GM21381 (cell line): ENCODE data around the gene GNG7.
"Not testable (repeated sequence)": the region's sequence is repeated elsewhere in the genome, so short reads cannot be mapped to it uniquely, and the experiment has no call there.

Experiments used
- ATAC-seq: cut with Tn5 transposase; IDR thresholded peaks from one replicate; pipeline ENCODE4 v1.9.1; 2021; ENCODE audit warnings: mild to moderate bottlenecking, moderate library complexity; ENCODE audit not compliant: unreplicated experiment

The GNG7 gene

DNA sequence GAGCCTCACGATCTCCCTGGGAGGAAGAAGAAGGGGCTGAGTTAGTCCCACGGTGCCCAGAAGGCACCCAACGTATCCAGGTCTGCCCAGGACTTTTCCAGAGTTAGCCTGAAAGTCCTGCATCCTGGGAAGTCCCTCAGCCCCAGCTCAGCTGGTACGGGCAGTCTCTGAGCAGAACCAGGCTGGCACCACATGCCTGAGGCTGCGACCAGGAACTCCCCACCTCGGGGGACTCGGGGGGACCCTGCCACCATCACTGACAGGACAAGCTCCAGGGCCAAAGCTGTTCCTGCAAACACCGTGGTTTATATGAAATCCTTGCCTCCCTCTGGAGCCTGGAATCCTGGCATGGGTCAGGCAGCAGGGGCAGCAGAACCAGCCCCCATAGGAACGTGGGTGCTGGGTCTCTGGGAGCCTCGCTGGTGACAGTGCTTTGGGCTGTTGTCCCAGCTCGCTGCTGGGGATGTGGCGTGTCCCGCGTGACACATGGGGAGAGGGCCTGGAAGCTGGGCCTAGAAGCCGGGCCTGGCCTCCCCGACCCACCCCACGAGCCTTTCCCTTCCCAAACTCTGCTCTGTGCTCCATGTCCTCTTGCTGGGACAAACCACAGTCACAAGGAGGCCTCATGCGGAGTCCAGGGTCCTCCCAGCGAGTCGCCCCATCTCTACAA lies 55.5 kb downstream of the GNG7 start:
- no peak for ATAC-seq

DNA sequence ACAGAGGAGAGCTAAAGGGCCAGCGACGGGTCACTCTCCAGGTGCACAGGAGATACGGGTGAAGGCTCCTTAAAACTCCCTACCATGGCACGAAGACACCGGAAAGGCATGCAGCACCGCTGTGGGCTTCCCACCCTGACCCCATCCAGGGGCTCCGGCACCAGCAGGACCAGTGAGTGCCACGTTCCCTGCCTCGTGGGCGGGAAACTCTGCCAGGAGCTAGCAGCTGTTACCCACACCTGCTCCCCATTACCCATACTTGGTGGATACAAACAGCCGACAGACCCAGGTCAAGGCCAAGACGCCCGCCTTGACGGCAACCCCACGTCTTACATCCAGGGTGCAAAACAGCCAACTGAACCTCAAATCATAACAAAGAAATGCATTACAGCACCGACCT lies 56.7 kb downstream of the GNG7 start:
- ATAC-seq = no peak

DNA sequence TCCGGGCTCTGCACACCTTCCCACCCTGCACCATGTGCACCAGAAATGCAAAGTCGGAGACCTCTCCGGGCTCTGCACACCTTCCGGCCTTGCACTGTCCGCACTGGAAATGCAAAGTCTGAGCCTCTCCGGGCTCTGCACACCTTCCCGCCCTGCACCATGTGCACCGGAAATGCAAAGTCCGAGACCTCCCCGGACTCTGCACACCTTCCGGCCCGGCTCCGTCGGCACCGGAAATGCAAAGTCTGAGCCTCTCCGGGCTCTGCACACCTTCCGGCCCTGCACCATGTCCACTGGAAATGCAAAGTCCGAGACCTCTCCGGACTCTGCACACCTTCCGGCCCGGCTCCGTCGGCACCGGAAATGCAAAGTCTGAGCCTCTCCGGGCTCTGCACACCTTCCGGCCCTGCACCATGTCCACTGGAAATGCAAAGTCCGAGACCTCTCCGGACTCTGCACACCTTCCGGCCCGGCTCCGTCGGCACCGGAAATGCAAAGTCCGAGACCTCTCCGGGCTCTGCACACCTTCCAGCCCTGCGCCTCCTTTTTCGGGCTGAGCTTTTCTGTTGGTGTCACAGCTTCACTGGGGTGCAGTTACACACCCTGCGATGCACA lies 59.3 kb downstream of the GNG7 start:
- ATAC-seq = not testable (repeated sequence)

GRCh38 chr19:2641332-2641698 lies 61.2 kb downstream of the GNG7 start:
- ATAC-seq = no peak

- no peak for ATAC-seq
Measured at GRCh38 chr19:2640563-2641331, 61.7 kb downstream of the GNG7 start.

- ATAC-seq = no peak
Measured at GRCh38 chr19:2639999-2640398, 62.5 kb downstream of the GNG7 start.

GRCh38 chr19:2638417-2638940 lies 64.0 kb downstream of the GNG7 start:
- ATAC-seq = no peak

DNA sequence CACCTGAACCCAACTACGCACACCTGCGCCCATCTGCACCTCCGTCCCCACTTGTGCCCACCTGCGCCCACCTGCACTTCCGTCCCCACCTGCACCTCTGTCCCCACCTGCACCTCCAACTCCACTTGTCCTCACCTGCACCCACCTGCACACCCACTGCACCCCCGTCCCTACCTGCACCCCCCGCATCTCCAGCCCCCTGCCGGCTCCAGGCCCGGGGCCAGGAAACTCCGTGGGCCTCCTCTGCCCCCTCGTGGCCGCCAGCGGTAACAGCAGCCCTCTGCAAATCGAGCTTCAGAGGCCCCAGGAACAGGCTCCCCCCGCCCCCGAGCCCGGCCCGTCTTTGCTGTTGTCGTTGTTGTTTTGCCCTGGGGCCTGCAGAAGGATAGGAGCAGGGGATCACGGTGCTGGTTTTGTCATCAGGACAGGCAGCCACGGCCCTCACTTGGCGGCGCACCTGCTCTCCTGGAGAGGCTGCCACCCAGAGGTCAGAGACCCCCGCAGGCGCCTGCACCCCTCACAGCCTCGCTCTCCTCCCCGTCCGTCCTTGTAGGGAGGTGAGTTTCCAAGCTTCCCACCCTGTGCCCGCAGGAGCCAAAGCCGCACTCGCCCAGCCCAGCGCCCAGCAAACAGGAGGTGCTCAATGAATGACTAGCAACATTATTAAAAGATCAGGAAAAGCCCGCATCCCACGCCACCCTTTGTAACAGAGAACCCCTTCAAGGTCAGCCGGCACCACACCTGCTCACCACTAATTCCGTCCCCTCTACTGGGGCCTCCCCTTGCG lies 65.4 kb downstream of the GNG7 start:
- ATAC-seq = no peak

- ATAC-seq = no peak
Measured at GRCh38 chr19:2636141-2636896, 66.2 kb downstream of the GNG7 start.

GRCh38 chr19:2634960-2635359 lies 67.5 kb downstream of the GNG7 start:
- no peak for ATAC-seq

GRCh38 chr19:2634228-2634951 lies 68.1 kb downstream of the GNG7 start:
- ATAC-seq = no peak

DNA sequence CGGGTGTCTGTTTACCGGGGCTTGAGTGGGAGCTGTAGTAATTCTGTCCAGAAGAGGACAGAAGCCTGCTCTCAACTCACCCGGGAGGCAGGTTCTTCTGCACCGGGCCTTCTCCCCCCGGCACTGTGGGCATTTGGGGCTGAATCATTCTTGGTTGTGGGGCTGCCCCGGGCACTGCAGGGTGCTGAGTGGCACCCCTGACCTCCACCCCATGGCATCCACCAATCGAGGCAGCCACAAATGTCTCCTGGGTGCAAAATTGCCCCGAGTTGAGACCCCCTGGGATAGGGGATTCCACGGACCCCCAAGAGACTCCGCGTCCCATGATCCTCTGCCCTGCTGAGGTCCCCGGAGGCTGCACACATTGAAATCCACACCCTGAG lies 68.8 kb downstream of the GNG7 start:
- ATAC-seq = no peak

- ATAC-seq = no peak
Measured at GRCh38 chr19:2631213-2631821, 71.2 kb downstream of the GNG7 start.

DNA sequence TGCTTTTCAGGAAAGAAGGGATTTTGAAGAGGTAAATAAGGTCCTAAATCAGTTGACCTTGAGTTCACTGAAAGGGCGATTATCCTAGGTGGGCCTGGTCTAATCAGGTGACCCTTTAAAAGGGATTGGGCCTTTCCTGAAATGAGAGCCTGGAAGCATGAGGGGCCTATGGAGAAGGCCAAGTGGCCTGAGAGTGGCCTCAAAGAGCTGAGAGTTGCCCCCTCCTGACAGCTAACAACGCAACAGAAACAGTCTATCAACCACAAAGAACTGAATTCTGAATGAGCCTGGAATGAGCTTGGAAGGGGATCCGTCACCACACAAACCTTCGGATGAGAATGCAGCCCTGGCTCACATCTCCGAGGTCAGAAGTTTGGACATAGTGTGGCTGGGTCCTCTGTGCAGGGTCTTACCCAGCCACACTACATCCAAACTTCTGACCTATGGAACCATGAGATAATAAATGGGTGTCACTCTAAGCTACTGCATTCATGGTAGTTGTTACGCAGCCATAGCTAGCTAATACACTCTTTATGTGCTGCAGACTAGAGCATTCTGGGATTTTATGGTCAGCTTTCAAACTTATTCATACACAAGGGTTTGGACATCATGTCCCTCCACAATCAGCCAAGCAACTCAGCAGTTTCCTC lies 72.0 kb downstream of the GNG7 start:
- ATAC-seq = no peak

GRCh38 chr19:2629491-2630351 lies 72.8 kb downstream of the GNG7 start:
- no peak for ATAC-seq

DNA sequence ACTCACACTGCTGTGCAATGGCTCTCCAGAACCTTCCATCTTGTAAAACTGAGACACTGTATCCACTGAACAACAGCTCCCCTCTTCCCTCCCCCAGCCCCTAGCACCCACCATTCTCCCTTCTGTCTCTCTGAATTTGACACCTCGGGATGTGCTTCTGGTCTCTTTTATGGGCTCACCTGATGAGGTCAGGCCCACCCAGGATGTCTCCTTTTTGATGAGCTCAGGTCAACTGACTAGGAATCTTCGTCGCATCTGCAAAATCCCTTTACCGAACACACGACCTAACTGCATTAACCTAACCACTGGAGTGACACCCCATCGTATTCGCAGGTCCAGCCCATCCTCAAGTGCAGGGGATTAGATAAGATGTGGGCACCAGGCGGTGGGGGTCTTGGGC lies 73.9 kb downstream of the GNG7 start:
- no peak for ATAC-seq

GRCh38 chr19:2627855-2628254 lies 74.6 kb downstream of the GNG7 start:
- ATAC-seq = no peak

DNA sequence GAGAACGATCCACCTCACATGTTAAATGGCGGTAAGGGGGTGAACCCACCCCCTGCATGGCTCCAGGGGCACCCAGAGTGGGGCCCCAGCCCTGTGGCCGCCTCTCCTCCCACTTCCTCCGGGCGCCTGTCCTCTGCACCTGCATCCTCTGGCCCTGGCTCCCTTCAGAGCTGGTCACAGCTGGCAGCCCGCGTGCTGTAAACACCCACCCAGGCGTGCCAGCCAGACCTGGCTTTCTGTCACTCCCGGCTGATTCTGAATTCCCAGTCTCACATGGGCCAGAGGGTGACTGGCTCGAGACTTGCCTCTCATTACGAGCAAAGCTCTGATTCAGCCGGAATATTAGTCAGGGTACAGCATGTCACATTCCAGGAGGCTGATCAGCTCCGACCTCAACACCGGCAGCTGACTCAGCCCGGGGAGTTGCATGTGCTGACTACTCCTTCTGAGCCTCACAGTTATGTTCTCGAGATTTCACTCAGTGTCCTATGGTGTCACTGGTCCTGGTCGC lies 75.1 kb downstream of the GNG7 start:
- no peak for ATAC-seq
